ENCODE data around the gene CCN6.
"Not testable (repeated sequence)": the region's sequence is repeated elsewhere in the genome, so short reads cannot be mapped to it uniquely, and the experiment has no call there.

CCN6 gene

DNA sequence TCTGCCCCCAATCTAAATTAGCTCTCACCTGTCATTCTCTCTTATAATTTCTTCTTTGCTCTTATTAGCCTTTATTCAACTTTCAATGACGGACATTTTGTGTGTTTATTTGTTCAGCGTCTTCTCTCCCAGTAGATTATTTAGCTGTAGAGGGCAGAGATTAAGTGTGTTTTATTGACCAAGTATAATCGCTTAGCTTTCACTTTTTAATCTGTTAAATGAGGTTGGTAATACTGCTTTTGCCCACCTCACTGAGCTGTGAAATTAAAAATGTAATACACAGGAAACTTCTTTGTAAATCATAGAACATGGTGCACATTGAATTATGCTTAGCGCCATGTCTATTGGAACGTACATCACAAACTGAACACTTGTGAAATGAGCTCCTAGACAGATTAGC, 3.5 kb upstream of the CCN6 start:
- H2AFZ ChIP-seq (ENCODE audit: low read length) = no peak overlapping the region
- TF ChIP-seq, protein P1, sequence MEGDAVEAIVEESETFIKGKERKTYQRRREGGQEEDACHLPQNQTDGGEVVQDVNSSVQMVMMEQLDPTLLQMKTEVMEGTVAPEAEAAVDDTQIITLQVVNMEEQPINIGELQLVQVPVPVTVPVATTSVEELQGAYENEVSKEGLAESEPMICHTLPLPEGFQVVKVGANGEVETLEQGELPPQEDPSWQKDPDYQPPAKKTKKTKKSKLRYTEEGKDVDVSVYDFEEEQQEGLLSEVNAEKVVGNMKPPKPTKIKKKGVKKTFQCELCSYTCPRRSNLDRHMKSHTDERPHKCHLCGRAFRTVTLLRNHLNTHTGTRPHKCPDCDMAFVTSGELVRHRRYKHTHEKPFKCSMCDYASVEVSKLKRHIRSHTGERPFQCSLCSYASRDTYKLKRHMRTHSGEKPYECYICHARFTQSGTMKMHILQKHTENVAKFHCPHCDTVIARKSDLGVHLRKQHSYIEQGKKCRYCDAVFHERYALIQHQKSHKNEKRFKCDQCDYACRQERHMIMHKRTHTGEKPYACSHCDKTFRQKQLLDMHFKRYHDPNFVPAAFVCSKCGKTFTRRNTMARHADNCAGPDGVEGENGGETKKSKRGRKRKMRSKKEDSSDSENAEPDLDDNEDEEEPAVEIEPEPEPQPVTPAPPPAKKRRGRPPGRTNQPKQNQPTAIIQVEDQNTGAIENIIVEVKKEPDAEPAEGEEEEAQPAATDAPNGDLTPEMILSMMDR (IDR thresholded peaks at IDR 0.05; ENCODE audit: low read length) = no peak
- TF ChIP-seq EZH2 (optimal IDR thresholded peaks at IDR 0.05; ENCODE audit: low read depth, low read length) (no peak), EZH2phosphoT487 (IDR thresholded peaks at IDR 0.05; ENCODE audit: low read length) (no peak)
- no peaks in the 10 kb centered on the region for H3K36me3 ChIP-seq (replicated peaks; ENCODE audit: insufficient read depth, low read length)
- H3K9me3 ChIP-seq (replicated peaks; ENCODE audit: insufficient read depth, low read length) = no peaks in the 10 kb centered on the region
- H4K20me1 ChIP-seq (ENCODE audit: insufficient read depth, low read length) = no peaks in the 10 kb centered on the region
- no peak overlapping the region for H3K27ac ChIP-seq (ENCODE audit: low read length)
- DNase-seq = no peak
- no peaks in the 10 kb centered on the region for H3K9me2 ChIP-seq (replicated peaks; ENCODE audit: insufficient read depth, low read length)
- H3K9ac ChIP-seq (ENCODE audit: low read length) = no peak overlapping the region
- no peak overlapping the region for H3K4me3 ChIP-seq (ENCODE audit: low read length)
- no peaks in the 10 kb centered on the region for H3F3A ChIP-seq (ENCODE audit: insufficient read depth, low read length)
- no peaks in the 10 kb centered on the region for H3K4me1 ChIP-seq (ENCODE audit: low read length)
- H3K79me2 ChIP-seq (ENCODE audit: low read length) = no peaks in the 10 kb centered on the region
- H3K4me2 ChIP-seq (ENCODE audit: low read depth, low read length) = no peak overlapping the region
- no peaks in the 10 kb centered on the region for H3K27me3 ChIP-seq (replicated peaks; ENCODE audit: insufficient read depth, low read length)

DNA sequence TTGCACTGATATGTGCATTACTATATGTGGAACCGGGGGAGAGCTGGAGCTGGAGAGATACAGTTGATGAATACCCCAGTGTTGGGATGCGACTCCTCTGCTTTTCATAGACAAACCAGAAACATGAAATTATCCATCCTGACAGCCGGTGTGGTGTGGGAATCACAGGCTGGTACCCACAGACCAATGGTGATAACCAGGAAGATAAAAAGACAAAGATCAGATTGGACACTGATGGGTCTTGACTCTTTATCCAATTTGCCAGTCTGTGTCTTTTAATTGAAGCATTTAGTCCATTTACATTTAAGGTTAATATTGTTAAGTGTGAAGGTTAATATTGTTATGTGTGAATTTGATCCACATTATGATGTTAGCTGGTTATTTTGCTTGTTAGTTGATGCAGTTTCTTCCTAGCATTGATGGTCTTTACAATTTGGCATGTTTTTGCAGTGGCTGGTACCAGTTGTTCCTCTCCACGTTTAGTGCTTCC, 2.6 kb upstream of the CCN6 start:
- not testable (repeated sequence) for H3K9me2 ChIP-seq (replicated peaks; ENCODE audit: insufficient read depth, low read length); H4K20me1 ChIP-seq (ENCODE audit: insufficient read depth, low read length); H3K27me3 ChIP-seq (replicated peaks; ENCODE audit: insufficient read depth, low read length); H2AFZ ChIP-seq (ENCODE audit: low read length); H3K4me3 ChIP-seq (ENCODE audit: low read length); H3K4me2 ChIP-seq (ENCODE audit: low read depth, low read length); H3K27ac ChIP-seq (ENCODE audit: low read length); H3K9ac ChIP-seq (ENCODE audit: low read length); H3F3A ChIP-seq (ENCODE audit: insufficient read depth, low read length); H3K36me3 ChIP-seq (replicated peaks; ENCODE audit: insufficient read depth, low read length); DNase-seq; H3K79me2 ChIP-seq (ENCODE audit: low read length); H3K4me1 ChIP-seq (ENCODE audit: low read length); H3K9me3 ChIP-seq (replicated peaks; ENCODE audit: insufficient read depth, low read length)

DNA sequence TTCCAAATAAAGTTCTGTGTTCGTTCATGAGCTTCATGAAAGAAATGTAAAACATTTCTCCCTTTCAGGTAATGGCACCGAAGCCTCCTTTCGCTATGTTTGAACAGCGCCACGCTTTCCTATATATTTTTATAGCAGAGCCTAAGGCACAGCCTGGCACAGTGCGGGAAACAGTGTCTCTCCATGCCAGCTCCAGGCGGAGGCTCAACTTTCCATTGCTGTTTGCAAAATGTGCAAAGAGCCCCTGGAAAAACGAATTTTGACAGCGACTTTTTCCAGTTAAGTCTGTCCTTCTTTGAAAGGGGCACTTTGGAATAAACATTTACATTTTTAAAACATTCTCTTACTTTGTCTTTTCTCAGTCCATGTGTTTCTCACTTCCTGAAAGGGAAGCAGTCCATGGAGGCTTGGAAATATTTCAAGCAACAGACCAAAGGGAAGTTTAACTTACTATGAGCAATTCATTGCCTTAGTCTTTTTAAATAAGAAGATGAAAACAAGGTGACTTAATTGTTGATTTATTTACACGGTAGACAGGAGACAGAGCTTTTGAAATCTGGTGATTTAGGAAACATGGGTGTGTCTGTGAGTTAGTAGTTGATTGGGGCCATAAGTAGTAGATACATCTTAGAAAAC, 769 bp downstream of the CCN6 start:
- no peaks in the 10 kb centered on the region for H3K9me3 ChIP-seq (replicated peaks; ENCODE audit: insufficient read depth, low read length)
- TF ChIP-seq, protein P1 (IDR thresholded peaks at IDR 0.05; ENCODE audit: low read length) = no peak
- TF ChIP-seq EZH2 (optimal IDR thresholded peaks at IDR 0.05; ENCODE audit: low read depth, low read length) (no peak), EZH2phosphoT487 (IDR thresholded peaks at IDR 0.05; ENCODE audit: low read length) (no peak)
- H3K4me2 ChIP-seq (ENCODE audit: low read depth, low read length) = no peak overlapping the region
- no peaks in the 10 kb centered on the region for H3K79me2 ChIP-seq (ENCODE audit: low read length)
- no peak overlapping the region for H3K9ac ChIP-seq (ENCODE audit: low read length)
- no peak overlapping the region for H3K27ac ChIP-seq (ENCODE audit: low read length)
- no peaks in the 10 kb centered on the region for H3K27me3 ChIP-seq (replicated peaks; ENCODE audit: insufficient read depth, low read length)
- no peak for DNase-seq
- H2AFZ ChIP-seq (ENCODE audit: low read length) = no peak overlapping the region
- H3K9me2 ChIP-seq (replicated peaks; ENCODE audit: insufficient read depth, low read length) = no peaks in the 10 kb centered on the region
- no peaks in the 10 kb centered on the region for H3K4me1 ChIP-seq (ENCODE audit: low read length)
- H3K36me3 ChIP-seq (replicated peaks; ENCODE audit: insufficient read depth, low read length) = no peaks in the 10 kb centered on the region
- H4K20me1 ChIP-seq (ENCODE audit: insufficient read depth, low read length) = no peaks in the 10 kb centered on the region
- no peak overlapping the region for H3K4me3 ChIP-seq (ENCODE audit: low read length)
- H3F3A ChIP-seq (ENCODE audit: insufficient read depth, low read length) = no peaks in the 10 kb centered on the region

DNA sequence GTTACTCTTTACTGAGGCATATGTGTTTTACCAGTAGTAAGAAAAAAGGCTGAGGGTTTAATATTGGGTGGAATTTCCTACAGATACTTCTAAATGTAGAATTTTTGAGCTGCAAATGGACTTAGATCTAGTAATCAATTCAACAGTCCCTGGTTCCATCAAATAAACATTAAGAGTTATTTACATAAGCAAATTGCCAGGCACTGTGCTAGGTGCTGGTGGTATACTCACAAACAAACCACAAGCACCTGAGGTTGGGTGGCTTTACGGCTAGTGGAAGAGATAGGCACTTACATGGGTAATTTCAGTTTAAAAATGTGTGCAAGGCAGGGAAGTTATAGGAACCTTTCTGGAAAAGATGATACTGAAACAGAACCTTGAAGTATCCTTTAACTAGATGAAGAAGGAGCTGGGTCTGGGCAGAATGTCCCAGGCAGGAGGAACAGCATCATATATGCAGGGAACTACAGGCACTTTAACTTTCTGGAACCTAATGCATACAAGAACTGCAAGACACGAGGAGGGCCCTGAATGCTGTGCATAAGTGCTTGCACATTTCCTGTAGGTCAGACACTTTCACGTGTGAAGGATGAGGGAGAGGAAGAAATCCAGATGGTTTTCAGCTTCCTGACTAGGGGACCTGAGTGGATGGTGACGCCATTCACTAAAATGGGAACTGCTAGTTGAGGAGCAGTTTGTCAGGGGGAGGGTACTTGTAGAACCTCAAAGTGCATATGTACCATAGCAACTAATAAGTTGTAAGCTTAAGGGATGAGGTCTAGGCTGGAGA, 4.5 kb downstream of the CCN6 start:
- no peaks in the 10 kb centered on the region for H3K9me3 ChIP-seq (replicated peaks; ENCODE audit: insufficient read depth, low read length)

More for the DNA sequence above, 4.5 kb downstream of the CCN6 start:
- no peaks in the 10 kb centered on the region for H3K36me3 ChIP-seq (replicated peaks; ENCODE audit: insufficient read depth, low read length)
- no peak overlapping the region for H3K27ac ChIP-seq (ENCODE audit: low read length)
- no peak overlapping the region for H3K4me2 ChIP-seq (ENCODE audit: low read depth, low read length)
- H2AFZ ChIP-seq (ENCODE audit: low read length) = no peak overlapping the region
- no peaks in the 10 kb centered on the region for H3F3A ChIP-seq (ENCODE audit: insufficient read depth, low read length)
- H3K9ac ChIP-seq (ENCODE audit: low read length) = no peak overlapping the region
- H4K20me1 ChIP-seq (ENCODE audit: insufficient read depth, low read length) = no peaks in the 10 kb centered on the region
- TF ChIP-seq EZH2 (optimal IDR thresholded peaks at IDR 0.05; ENCODE audit: low read depth, low read length) = no peak
- TF ChIP-seq, protein P1 (IDR thresholded peaks at IDR 0.05; ENCODE audit: low read length) = no peak
- no peak for TF ChIP-seq EZH2phosphoT487 (IDR thresholded peaks at IDR 0.05; ENCODE audit: low read length)
- no peaks in the 10 kb centered on the region for H3K27me3 ChIP-seq (replicated peaks; ENCODE audit: insufficient read depth, low read length)
- H3K79me2 ChIP-seq (ENCODE audit: low read length) = no peaks in the 10 kb centered on the region
- H3K4me1 ChIP-seq (ENCODE audit: low read length) = no peaks in the 10 kb centered on the region
- H3K9me2 ChIP-seq (replicated peaks; ENCODE audit: insufficient read depth, low read length) = no peaks in the 10 kb centered on the region
- H3K4me3 ChIP-seq (ENCODE audit: low read length) = no peak overlapping the region
- DNase-seq = no peak

Measured in MM.1S (cell line).